CD4-positive, alpha-beta T cell (primary cell): ENCODE measurements around the gene RAPGEF1. TPM values are rescaled to one million over a fixed set of nuclear protein-coding genes. Genes with fewer than 3 reads are reported as not detected.

Experiments used
- ATAC-seq: fragments of 200-7000 bp; cut with Tn5 transposase; one replicate; pipeline ENCODE4 v1.10.0; 2022; ENCODE audit warnings: mild to moderate bottlenecking; ENCODE audit not compliant: poor library complexity
- CTCF ChIA-PET: fragments of 350-600 bp; sonication (Branson Sonifier 250); formaldehyde crosslinking; loops from one replicate; lab custom pipeline; 2021; ENCODE audit warnings: antibody characterized with exemption, inconsistent platforms; lab: Charles Lee
- POLR2A ChIA-PET: fragments of 350-600 bp; sonication (Branson Sonifier 250); formaldehyde crosslinking; loops from one replicate; lab custom pipeline; 2021; ENCODE audit warnings: antibody characterized with exemption, inconsistent platforms; lab: Charles Lee
- DNase-seq, 14 experiments: peaks; one replicate each; pipeline ENCODE4 v3.0.0-alpha.2; 2013 to 2020; ENCODE audit warnings: mixed read lengths in 2 of 14
- H3K27ac ChIP-seq, 2 donors: one replicate each; pipeline versions ENCODE4 v1.5.1 to v1.7.0; 2013; ENCODE audit warnings: low read length in 2 of 2, low read depth in 1 of 2, mild to moderate bottlenecking in 1 of 2
- H3K27me3 ChIP-seq, 2 experiments: 1 replicate in 1 of 2; 2 replicates in 1 of 2; pipeline versions ENCODE4 v1.6.1 to v1.7.0; 2013; ENCODE audit warnings: low read length in 2 of 2, control low read depth in 1 of 2, mild to moderate bottlenecking in 1 of 2, moderate library complexity in 1 of 2; ENCODE audit not compliant: insufficient read depth in 2 of 2, control insufficient read depth in 1 of 2
- H3K36me3 ChIP-seq: one replicate; pipeline ENCODE4 v1.6.1; 2013; ENCODE audit warnings: low read length, control low read depth; ENCODE audit not compliant: insufficient read depth
- H3K4me1 ChIP-seq: one replicate; pipeline ENCODE4 v1.6.1; 2013; ENCODE audit warnings: low read length, control low read depth; ENCODE audit not compliant: insufficient read depth
- H3K4me3 ChIP-seq: one replicate; pipeline ENCODE4 v1.5.1; 2013; ENCODE audit warnings: mild to moderate bottlenecking, low read length, moderate library complexity
- H3K9me3 ChIP-seq, 2 experiments: 1 replicate in 1 of 2; 2 replicates in 1 of 2; pipeline versions ENCODE4 v1.6.1 to v1.7.0; 2013; ENCODE audit warnings: low read length in 2 of 2, mild to moderate bottlenecking in 2 of 2, control low read depth in 1 of 2, moderate library complexity in 1 of 2; ENCODE audit not compliant: control insufficient read depth in 1 of 2, insufficient read depth in 1 of 2
- H3K27ac Mint-ChIP-seq: one replicate; pipeline ENCODE4 v1.8.0; 2020; ENCODE audit warnings: mixed read lengths
- H3K27me3 Mint-ChIP-seq: one replicate; pipeline ENCODE4 v1.8.0; 2021; ENCODE audit warnings: mixed read lengths
- H3K36me3 Mint-ChIP-seq: one replicate; pipeline ENCODE4 v1.8.0; 2021; ENCODE audit warnings: low read depth, mixed read lengths
- H3K4me1 Mint-ChIP-seq: one replicate; pipeline ENCODE4 v1.8.0; 2021; ENCODE audit warnings: low read depth, mixed read lengths
- H3K4me3 Mint-ChIP-seq: one replicate; pipeline ENCODE4 v1.8.0; 2020; ENCODE audit warnings: mild to moderate bottlenecking, mixed read lengths
- H3K9me3 Mint-ChIP-seq: one replicate; pipeline ENCODE4 v1.8.0; 2020; ENCODE audit warnings: mixed read lengths
- CTCF ChIP-seq: fragments of 200-600 bp; IDR thresholded peaks from one replicate; pipeline ENCODE4 v1.8.0; 2022; ENCODE audit warnings: antibody characterized with exemption, mild to moderate bottlenecking
- intact Hi-C, 2 experiments: fragments of 100-400 bp; cut with DNase I in 1 of 2; cut with micrococcal nuclease in 1 of 2; formaldehyde crosslinking; loops; one replicate each; pipeline versions ENCODE4 v1.15.1 to v1.9.0; 2023 to 2025; cut with DNase I, micrococcal nuclease
- total RNA-seq, 174 experiments: library from RNA in 2 of 174; stranded (reverse) in 2 of 174; gene quantifications; one replicate each; pipeline ENCODE4 v1.2.3 and lab custom pipeline; 2021 to 2026

The RAPGEF1 gene
- total RNA-seq, 2 experiments from 2014 or later: 130 to 134 TPM

GRCh38 chr9:131617611-131618010, 122.3 kb downstream of the RAPGEF1 start:
- TF ChIP-seq CTCF: no peak
- no peaks in the 10 kb centered on the region for H3K27me3 ChIP-seq
- H3K4me1 ChIP-seq: peaks cover 5% of the 10 kb centered on the region
- DNase-seq: no peak
- intact Hi-C loops: no loop called here
- H3K9me3 ChIP-seq: no peaks in the 10 kb centered on the region
- CTCF ChIA-PET: interaction anchor here (1.0 kb wide), 1 partner anchor 26 kb away, joined by 3 read pairs; no protein-coding TSS in a partner anchor
- Mint-ChIP-seq H3K36me3 (peaks cover 96% of the 10 kb centered on the region), H3K27ac (no peak overlapping the region), H3K27me3 (no peaks in the 10 kb centered on the region), H3K9me3 (no peaks in the 10 kb centered on the region), H3K4me3 (no peak overlapping the region), H3K4me1 (peaks cover 9% of the 10 kb centered on the region)
- no peak overlapping the region for H3K4me3 ChIP-seq
- no peak for ATAC-seq
- POLR2A ChIA-PET: no interaction called here
- H3K27ac ChIP-seq: no peak overlapping the region
- H3K36me3 ChIP-seq: peaks cover 93% of the 10 kb centered on the region

GRCh38 chr9:131616983-131617604, 122.8 kb downstream of the RAPGEF1 start:
- no peaks in the 10 kb centered on the region for H3K9me3 ChIP-seq
- H3K4me3 Mint-ChIP-seq: no peak overlapping the region
- H3K36me3 Mint-ChIP-seq: peaks cover 95% of the 10 kb centered on the region
- intact Hi-C loops: no loop called here
- no peak for TF ChIP-seq CTCF
- H3K27me3 ChIP-seq: no peaks in the 10 kb centered on the region
- H3K4me1 Mint-ChIP-seq: peaks cover 9% of the 10 kb centered on the region
- no peaks in the 10 kb centered on the region for H3K27me3 Mint-ChIP-seq
- no peak overlapping the region for H3K4me3 ChIP-seq
- peaks cover 93% of the 10 kb centered on the region for H3K36me3 ChIP-seq
- H3K4me1 ChIP-seq: peaks cover 5% of the 10 kb centered on the region
- ChIA-PET CTCF (interaction anchor here (1.0 to 1.3 kb wide), 2 partner anchors 26 to 138 kb away, joined by 3 to 4 read pairs; no protein-coding TSS in a partner anchor), POLR2A (no interaction called here)
- no peaks in the 10 kb centered on the region for H3K9me3 Mint-ChIP-seq
- DNase-seq (no peak), ATAC-seq (no peak)
- H3K27ac ChIP-seq: no peak overlapping the region
- H3K27ac Mint-ChIP-seq: no peak overlapping the region

GRCh38 chr9:131614340-131614915, 125.4 kb downstream of the RAPGEF1 start:
- ChIA-PET CTCF (no interaction called here), POLR2A (no interaction called here)
- Histone ChIP-seq H3K4me3 (no peak overlapping the region), H3K27me3 (no peaks in the 10 kb centered on the region), H3K36me3 (peaks cover 87% of the 10 kb centered on the region), H3K9me3 (no peaks in the 10 kb centered on the region), H3K4me1 (no peaks in the 10 kb centered on the region), H3K27ac (no peak overlapping the region)
- Mint-ChIP-seq H3K4me3 (no peak overlapping the region), H3K36me3 (peaks cover 90% of the 10 kb centered on the region), H3K9me3 (no peaks in the 10 kb centered on the region), H3K27me3 (no peaks in the 10 kb centered on the region), H3K4me1 (no peaks in the 10 kb centered on the region), H3K27ac (no peak overlapping the region)
- ATAC-seq: no peak
- DNase-seq: no peak
- intact Hi-C loops: no loop called here
- TF ChIP-seq CTCF: no peak
